ENCODE data around the gene SEC22B.
"Not testable (repeated sequence)": the region's sequence is repeated elsewhere in the genome, so short reads cannot be mapped to it uniquely, and the experiment has no call there.

The SEC22B gene

DNA sequence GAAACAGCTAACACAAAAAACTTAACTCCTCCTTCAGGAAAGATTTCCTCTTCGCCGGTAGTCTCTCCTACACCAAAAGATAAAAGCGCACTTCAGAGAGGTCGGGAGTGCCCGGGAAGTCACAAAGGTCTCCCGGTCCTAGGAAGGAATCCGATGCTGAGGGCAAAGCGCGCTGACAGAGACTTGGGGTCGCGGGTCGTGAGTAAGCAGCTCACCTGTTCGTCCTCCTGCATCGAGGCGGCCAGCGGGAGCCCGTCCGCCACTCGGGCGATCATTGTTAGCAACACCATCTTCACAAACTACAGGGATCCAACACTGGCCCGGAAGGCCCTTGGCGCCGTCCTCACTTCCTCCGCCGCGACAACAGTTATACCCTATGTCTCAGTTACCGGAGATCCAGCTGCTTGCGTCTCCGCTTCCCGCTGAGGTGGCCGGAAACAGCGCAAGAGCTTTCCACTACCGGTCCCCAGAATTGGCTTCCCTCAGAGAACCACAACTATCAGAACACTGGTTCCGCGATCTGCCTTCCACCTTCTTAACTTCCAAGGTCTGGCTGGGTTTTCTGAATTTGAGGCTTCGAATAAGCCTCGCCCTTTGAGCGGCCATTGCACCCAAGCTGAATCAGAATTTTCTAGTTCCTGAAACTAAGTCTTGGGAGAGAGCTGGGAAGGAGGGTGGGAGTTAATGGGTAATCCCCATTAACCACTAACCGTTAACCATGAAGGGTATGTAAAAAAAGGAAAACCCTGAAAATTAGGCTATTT lies at the start of gene SEC22B:
Gene SEC22B (minus strand): TSS at position 429 of the 764 bp plus-strand sequence. CDS start 139 bp downstream, at position 290.
- peak; percentile 38 to 89 (median 84) for DNase-seq

DNA sequence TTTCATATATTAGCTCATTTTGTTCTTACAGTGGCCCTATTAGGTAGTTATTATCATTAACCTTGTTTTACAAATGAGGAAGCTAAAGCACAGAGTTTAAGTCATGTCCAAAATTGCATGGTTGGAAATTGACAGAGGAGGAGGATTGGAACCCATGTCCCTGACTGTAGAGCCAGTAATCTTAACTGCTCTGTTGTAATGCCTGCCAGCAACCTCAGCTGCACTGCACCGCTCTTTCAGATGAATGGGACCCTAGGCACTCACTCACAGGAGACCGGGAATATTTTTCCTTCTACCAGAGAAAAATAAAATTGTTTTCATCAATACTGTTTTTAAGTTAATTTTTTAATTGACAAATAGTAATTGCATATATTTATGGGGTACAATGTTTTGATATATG lies 41.6 kb upstream of the SEC22B start:
- DNase-seq: not testable (repeated sequence)

DNA sequence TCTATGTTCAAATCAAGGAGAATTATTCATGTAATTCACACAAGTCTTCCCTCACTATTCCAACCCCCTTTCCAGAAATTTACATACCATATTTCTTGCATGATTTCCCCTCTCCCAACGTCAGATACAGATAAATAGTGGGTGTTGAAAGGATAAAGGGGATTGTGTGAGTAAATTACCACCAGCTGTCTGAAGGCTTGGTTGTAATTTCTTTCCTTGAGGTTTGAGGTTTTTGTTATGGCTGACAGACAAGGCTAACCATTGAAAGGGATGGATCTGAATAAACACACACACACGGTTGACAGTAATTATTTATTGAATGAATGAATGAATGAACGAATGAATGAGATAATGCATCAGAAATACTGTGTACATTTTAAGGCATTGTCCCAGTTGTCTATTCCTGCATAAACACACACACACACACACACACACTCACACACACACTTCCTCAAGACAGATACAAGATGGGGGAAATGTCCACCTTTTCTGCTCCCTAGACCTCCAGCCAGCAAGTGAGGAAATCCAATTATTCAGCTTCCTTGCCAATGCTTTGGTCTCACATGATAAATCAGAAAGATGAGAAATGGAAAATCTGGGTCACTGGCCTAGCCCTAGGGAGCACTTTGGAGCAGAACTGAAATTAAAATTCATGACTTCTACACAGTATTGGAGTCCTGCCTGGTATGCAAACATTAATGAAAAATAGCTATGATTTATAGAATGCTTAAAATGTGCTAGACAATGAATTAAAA lies 41.0 kb upstream of the SEC22B start:
- not testable (repeated sequence) for DNase-seq

DNA sequence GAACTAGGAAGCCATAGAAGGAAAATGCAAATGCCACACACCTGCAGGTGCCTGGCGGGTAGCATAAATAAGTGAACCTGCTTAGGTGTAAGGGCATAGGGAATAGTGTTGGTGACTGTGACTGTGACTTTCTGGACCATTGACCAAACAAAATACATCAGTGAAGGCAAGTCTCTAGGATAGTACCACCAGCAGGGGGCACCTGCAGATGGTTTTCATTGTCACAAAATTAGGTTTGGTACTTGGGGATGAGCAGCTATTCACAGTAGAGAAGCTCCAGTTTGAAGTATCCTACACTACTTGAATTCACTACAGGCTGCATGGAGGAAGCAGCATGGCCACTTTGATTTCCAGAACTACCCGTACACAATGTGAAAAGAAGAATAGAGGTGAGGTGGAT lies 37.3 kb upstream of the SEC22B start:
- DNase-seq: not testable (repeated sequence)

DNA sequence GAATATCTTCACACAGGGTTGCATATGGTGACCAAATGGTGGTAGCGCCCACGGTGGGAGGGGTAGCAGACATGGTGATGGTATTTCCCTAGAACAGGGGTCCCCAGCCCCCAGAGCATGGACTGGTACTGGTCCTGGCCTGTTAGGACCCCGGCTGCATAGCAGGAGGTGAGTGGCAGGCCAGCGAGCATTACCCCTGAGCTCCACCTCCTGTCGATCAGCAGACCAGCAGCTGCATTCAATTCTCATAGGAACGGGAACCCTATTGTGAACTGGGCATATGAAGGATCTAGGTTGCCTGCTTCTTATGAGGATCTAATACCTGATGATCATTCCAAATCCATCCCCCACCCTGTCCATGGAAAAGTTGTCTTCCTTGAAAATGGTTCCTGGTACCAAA lies 34.4 kb upstream of the SEC22B start:
- DNase-seq: not testable (repeated sequence)

DNA sequence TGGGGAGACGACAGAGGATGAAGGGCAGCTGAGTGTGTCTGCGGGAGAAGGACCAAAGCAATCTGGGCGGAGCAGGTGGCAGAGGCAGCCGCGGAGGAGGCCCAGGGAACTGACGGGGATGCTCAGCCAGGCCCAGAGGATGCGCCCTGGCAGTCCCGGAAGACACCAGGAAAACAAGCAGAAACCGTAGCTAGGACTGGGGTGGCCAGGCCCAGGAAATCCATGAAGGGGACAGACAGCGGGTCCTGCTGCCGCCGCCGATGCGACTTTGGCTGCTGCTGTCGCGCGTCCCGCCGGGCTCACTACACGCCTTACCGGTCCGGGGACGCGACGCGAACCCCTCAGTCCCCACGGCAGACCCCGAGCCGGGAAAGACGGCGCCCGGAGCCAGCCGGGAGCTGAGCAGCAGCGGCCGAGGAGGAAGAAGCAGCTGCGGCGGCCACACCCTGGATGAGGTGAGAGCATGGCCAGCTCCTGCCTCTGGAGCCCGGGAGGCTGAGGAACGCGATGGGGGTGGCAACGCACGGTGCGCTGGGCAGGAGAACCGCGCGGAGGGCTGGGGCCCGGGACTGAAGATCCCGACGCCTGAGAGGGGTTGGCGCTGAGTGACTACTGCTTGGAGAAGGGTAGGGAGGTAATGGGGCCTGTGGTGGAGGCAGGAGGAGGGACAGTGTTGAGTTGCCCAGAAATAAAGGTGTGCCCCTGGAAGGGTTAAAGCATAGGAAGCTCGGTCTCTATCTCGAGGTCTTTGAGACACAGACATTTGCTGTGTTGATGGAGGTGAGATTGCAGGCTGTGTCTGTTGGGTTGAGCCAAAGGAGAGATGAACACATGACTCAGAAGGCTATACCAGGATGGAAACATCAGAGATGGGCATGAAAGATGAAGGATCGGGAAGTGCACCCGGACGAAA lies 20.8 kb upstream of the SEC22B start:
- DNase-seq: peak in 2 of 14 donors; percentile 2 to 65

DNA sequence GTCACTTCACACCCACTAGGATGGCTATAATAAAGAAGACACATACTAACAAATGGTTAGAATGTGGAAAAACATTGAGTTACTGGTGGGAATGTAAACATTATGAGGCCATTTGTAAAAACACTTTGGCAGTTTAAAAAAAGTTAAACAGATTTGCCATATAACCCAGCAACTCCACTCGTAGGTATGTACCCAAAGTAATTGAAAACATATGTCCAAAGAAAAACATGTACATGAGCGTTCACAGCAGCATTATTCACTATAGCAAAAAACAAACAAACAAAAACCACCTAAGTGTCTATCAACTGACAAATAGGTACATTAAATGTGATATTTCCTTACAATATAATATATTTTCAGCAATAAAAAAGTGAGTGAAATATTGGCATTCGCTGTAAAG lies 12.3 kb upstream of the SEC22B start:
- DNase-seq: not testable (repeated sequence)

DNA sequence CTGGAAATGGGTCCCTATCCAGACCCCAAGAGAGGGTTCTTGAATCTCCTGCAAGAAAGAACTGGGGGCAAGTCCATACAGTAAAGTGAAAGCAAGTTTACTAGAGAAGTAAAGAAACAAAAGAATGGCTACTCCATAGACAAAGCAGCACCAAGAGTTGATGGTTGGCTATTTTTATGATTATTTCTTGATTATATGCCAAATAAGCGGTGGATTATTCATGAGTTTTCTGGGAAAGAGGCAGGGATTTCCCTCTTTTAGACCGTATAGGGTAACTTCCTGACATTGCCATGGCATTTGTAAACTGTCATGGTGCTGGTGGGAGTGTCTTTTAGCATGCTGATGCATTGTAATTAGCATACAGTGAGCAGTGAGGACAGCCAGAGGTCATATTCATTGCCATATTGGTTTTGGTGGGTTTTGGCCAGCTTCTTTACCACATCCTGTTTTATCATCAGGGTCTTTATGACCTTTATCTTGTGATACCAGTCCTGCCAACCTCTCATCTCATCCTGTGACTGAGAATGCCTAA lies 5.9 kb upstream of the SEC22B start:
- not testable (repeated sequence) for DNase-seq

DNA sequence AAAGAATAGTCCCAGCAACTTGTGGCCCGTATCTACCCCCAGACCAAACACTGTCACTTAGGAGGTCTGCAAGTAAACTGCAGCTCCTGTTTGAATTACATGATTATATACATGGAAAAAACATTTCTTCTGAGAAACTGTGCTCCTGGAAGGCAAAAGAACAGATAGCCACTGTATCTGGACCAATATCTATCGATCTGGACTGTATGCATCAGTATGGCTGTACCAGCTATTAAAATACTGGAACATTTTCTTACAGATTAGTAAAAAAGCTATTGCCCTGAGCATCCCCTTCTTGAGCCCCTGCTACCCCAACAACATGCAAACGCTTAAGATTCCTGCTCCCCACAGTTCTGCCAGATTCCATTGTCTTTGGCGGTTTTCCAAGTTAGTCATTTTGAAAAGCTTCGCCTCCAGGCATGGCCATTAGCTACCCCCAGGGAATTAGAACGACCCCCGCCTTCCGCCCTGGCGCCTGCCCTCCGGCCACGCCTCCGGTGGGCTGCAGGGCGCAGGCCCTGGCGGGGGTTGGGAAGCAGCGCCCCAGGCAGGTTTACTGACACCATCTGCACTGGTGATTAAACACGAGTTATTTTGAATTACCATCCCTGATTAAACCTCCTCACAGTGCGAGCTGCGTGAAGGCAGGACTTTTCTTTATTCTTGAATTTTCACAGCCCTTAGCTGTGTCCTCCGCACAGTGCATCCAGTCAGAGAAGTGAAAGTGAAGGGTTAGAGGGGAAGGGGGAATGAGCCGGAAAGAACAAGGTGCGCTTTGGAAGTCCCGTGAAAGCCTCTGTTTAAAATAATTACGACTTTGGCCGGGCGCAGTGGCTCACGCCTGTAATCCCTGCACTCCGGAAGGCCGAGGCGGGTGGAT lies 3.7 kb upstream of the SEC22B start:
- peak in 2 of 14 donors; percentile 14 to 60 for DNase-seq

DNA sequence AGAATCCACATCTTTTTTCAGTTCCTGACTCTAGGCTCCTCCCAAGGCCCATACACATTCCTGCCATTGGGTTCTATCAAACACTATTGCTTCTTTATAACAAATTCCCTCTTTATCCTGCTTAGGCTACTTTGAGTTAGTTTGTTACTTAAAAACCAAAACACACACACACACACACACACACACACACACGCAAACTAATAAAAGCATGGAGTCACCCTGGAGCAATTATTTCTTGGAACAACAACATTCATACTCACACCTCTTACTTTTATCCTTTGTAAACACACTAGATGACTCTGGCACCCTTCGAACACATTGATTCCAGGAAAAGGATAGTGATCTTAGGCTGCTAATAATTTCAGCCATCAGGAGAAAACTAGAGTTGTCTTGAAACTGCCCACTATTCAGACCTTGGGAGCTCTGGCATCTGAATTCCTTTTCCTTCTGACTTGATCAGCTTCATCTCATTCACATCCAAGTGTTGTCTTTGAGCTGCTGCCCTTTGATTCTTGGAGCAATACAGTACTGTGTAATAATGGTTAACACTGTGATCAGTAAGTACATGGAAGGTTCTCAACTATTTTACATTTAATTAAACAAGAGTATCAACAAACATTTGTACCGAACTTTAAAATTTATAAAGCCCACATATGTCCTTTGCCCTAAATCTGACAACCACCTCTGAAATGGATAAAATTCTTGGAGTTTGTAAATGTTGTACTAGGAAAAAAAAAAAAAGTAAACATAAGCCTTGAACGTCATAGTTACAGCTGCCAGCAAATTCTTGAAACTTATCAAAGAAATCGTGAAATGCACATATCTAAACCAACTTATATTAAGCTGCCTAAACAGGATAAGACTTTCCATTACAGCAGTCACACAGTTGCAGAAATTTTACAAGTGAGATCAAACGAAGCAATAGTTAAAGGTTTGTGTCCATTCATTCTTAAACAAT lies 2.8 kb upstream of the SEC22B start:
- DNase-seq: peak in 1 of 14 donors; percentile 0

DNA sequence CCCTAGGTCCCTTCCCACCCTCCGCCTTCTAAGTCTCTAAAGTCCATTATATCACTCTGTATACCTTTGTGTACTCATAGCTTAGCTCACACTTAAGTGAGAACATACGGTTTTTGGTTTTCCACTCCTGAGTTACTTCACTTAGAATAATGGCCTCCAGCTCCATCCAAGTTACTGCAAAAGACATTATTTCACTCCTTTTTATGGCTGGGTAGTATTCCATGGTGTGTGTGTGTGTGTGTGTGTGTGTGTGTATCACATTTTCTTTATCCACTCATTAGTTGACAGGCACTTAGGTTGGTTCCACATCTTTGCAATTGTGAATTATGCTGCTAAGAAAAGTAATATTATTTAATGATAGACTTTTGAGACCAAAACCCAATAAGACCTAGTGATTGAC lies 1.7 kb upstream of the SEC22B start:
- not testable (repeated sequence) for DNase-seq

DNA sequence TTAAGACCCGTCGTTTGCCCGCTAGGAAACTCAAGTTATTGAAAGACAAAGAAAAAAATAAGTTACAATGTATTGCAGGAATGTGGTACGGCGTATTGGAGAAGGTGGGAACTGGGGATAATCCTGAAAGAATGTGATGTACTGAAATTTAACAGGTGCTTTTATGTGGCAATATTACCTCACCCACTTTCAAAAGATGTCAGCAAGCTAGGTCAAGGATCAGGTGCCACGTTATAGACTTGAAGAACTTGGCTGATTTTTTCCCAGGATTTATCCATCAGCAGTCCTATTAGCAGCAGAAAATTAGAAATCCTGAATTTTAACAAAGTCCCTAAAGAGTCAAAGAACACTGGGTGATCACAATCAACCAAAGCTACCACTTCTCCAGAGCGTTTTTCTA lies 632 bp downstream of the SEC22B start:
- not testable (repeated sequence) for DNase-seq

DNA sequence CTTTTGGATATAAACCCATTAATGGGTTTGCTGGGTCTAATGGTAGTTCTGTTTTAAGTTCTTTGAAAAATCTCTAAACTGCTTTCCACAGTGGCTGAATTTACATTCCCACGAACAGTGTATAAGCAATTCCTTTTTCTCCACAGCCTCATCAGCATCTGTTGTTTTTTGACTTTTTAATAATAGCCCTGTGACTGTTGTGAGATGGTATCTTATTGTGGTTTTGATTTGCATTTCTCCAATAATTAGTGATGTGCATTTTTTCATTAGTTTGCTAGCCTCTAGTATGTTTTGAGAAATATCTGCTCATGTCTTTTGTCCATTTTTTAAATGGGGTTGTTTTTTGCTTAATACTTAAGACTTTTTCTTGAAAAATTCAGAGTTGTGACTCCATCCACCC lies 11.6 kb downstream of the SEC22B start:
- DNase-seq: not testable (repeated sequence)

DNA sequence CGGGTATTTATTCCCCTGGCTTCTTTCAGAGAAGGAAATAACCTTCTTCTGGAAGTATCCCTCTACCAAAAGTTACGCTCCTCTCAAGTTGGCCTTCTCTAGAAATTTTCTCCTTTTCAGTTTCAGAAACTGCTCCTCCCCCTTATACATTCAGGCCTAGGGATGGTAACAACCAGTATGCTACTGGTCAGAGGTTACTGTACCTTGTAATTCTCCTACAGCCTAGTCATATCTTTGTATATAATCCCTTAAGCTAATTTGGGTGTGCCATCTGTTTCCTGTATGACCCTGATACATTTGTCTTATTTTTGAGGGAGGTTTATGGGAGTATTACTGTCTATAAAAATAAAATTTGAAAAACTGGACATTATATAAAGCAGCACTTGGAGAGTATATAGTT lies 14.3 kb downstream of the SEC22B start:
- not testable (repeated sequence) for DNase-seq

DNA sequence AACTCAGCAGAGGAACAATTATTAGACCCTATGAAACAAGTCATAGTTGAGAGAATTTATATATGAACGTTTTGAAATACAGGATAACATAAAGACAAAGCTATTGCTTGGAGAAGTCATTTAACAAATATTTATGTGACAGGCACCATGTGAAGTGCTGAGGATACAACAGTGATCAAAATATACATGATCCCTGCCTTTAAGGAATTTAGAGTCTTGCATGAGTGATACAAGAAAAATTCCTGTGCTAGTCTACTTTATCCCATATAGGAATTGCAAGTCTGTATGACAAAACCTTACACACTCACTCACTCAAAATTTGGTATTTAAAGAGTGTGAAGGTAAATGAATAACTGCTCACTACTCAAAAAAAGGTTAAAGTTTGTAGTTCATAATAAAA lies 17.8 kb downstream of the SEC22B start:
- DNase-seq: not testable (repeated sequence)

DNA sequence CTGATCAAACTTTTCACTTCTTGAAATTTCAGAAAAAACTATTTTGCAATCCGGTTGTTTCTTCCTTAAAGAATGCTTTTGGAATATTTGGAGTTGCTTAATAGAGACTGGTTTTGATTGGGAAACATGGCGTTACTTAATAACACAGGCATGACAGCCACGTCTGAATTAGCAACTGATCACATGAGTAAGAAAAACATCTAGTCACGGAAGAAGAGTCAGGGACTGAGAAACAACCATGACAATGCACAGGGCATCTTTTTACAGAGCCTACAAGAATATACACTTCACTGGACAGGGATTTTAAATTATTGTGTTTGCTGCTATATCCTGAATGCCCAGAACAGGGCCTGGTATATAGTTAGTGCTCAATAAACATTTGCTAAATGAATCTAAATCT lies 18.2 kb downstream of the SEC22B start:
- not testable (repeated sequence) for DNase-seq

DNA sequence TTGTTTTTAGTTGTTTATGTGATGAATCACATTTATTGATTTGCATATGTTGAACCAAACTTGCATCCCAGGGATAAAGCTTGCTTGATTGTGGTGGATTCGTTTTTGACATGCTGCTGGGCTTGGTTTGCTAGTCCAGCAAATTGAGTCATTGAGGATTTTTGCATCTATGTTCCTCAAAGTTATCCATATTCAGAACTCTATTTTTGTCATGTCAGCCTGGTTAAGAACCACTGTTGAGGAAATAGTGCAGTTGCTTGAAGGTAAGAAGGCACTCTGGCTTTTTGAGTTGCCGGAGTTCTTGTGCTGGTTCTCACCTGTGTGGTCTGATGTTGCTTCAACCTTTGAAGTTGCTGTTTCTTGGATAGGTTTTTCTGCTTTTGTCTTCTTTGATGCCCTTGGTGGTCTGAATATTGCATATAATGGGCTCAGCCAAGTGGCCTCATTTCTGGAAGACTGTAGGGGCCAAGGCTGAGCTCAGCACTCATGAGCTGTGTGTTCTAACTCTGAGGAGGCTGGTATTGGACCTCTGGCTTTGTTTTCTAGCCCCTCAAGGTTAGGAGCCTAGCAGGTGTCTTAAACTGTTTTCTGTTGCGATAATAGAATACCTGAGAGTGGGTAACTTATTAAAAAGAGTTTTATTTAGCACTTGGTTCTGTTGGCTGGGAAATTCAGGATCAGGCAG lies 26.0 kb downstream of the SEC22B start:
- not testable (repeated sequence) for DNase-seq

DNA sequence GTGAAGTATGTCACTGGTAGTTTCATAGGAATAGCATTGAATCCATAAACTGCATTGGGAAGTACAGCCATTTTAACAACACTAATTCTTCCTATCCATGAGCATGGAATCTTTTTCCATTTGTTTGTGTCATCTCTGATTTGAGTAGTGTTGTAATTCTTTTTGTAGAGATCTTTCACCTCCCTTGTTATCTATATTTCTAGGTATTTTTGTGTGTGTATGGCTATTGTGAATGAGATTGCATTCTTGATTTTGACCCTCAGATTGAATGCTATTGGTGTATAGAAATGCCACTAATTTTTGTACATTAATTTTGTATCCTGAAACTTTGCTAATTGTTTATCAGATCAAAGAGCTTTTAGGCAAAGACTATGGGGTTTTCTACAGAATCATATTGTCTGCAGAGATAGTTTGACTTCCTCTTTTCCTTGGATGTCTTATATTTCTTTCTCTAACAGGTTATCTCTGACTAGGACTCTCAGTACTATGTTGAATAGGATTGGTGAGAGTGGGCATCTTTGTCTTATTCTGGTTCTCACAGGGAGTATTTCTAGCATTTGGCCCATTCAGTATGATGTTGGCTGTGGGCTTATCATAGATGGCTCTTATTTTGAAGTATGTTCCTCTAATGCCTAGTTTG lies 26.8 kb downstream of the SEC22B start:
- DNase-seq: not testable (repeated sequence)

DNA sequence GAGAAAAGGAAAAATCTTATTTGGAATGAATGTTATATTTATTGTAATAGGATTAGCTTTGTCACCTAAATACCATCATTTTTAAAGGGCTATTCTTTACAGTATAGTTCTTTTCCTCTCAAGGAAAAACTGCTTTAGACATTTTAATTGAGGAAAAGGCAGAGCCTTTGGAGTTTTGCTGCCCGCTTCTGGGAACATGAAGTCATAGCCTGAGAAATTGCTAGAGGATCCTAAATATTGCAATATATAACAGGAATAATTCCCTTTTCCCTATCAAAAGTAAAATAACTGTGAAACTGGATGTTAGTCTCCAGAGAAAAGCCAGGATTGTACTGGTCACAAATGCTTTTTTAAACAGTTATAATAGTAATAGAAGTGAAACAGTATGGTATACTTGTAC lies 30.5 kb downstream of the SEC22B start:
- DNase-seq: not testable (repeated sequence)

Measured in C1 segment of cervical spinal cord (tissue), 14 donors.